HL-60/S4 (cell line): ENCODE measurements around the gene PHYKPL.

Experiments
- in situ Hi-C: fragments of 300-500 bp; cut with MboI; formaldehyde crosslinking; loops from 2 replicates; pipeline ENCODE4 v1.14.3; 2022; ENCODE audit warnings: low sequenced_read_pairs

PHYKPL gene

GRCh38 chr5:178232124-178232919 lies at the start of gene PHYKPL:
TSS of gene PHYKPL (minus strand) at chr5:178232802. CDS start at chr5:178232550, 252 bp downstream.
- in situ Hi-C loops, result loop anchor here (25.0 kb wide), 1 partner anchor 1255 kb away; no protein-coding TSS in a partner anchor

DNA sequence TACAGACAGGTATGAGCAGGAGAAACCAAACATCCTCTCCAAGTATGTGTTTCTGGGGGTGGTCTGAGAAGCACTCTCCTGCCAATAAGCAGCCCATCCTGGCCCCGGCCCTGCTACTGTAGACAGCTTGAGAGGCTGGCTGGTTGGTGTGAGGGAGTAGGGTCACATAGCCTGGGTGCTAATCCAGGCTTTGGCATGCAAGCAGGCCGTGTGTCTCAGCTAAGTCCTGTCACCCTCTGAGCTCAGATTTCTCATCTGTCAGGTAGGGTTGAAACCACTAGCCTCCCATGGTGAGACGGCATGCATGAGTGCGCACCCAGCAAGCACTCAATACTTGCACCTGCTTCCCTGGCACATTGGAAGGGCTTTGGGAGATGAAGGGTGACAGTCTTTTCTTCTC lies 49.8 kb upstream of the PHYKPL start:
- in situ Hi-C loops, result loop anchor here (10.0 kb wide), 1 partner anchor 312 kb away; the partner anchor contains the start of gene COL23A1

DNA sequence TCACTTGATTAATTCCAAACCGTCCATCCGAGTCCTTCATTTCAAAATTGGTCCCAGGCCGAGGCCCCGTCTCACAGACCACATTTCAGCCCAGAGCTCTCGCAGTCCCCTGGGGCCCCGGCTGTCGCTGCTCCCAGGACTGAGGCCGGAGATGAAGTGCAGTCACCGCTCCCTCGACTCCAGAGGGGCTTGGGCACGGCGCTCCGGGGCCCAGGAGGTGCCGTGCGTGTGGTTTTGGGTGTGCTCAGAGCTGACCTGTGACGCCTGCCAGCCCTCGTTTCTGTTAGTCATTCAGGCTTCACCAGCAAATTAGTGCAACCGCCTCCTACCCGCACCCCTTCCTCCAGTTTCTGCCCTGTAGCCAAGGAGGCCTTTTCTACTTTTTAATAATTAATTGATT lies 48.7 kb upstream of the PHYKPL start:
- in situ Hi-C loops, result loop anchor here (10.0 kb wide), 1 partner anchor 313 kb away; the partner anchor contains the start of gene COL23A1

GRCh38 chr5:178280631-178281030 lies 48.0 kb upstream of the PHYKPL start:
- in situ Hi-C loops, result loop anchor here (10.0 kb wide), 1 partner anchor 314 kb away; the partner anchor contains the start of gene COL23A1

GRCh38 chr5:178279723-178280438 lies 47.3 kb upstream of the PHYKPL start:
- in situ Hi-C loops, result loop anchor here (10.0 kb wide), 1 partner anchor 315 kb away; the partner anchor contains the start of gene COL23A1

DNA sequence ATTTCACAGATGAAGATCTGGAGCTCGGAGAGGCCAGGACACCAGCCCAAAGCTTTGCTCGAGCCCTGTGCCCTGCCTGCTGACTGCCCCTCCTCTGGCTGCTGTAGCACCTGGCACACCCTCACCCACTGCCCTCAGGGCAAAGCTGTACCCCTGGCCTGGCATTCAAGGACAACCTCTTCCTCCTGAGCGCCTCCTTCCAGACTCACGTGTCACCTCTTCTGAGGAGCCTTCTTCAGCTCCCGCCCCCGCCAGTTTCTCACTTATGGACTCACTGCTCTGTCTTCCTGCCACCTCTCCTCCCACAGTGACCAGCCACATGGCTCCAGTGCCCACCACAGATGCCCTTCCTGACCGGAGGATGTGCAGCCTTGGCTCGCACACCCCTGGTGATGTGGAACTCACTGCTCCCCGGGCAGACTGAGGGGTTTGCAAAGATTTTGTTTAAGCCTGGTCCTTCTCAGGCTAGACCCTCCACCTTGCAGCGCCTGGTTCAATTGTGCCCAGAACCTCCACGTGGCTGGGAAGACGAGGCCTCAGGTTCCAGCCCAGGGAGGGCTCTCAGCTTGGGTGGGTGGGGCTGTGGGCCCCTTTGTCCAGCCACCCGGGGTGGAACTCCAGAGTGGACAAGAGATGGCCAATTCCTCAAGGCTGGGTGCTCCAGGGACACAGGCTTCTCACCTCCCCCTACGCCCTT lies 46.6 kb upstream of the PHYKPL start:
- in situ Hi-C loops, result no loop called here

- in situ Hi-C loops, result no loop called here
Measured at GRCh38 chr5:178278358-178279023, 45.9 kb upstream of the PHYKPL start.

DNA sequence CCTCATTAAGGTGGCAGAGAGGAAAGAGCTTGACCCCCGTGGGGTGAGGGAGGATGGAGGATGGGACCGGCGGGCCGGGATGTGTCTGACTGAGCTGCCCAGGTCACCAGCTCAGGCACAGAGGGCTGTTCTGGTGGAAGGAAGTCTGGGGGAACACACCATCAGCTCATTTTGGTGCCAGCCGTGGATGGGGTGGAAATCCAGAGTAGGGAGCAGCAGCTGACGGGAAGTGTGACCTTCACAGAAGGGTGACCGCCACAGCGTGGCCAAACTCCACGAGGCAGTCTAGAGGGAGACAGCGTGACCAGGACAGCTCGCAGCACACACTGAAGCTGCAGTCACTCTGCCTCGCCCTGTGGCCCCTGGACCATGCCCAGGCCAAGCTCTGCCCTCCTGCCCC lies 45.3 kb upstream of the PHYKPL start:
- in situ Hi-C loops, result no loop called here

GRCh38 chr5:178277346-178277745 lies 44.7 kb upstream of the PHYKPL start:
- in situ Hi-C loops, result no loop called here

- in situ Hi-C loops, result no loop called here
Measured at GRCh38 chr5:178274781-178275537, 42.4 kb upstream of the PHYKPL start.

GRCh38 chr5:178273665-178274541 lies 41.3 kb upstream of the PHYKPL start:
- in situ Hi-C loops, result no loop called here

GRCh38 chr5:178273041-178273440 lies 40.4 kb upstream of the PHYKPL start:
- in situ Hi-C loops, result no loop called here

DNA sequence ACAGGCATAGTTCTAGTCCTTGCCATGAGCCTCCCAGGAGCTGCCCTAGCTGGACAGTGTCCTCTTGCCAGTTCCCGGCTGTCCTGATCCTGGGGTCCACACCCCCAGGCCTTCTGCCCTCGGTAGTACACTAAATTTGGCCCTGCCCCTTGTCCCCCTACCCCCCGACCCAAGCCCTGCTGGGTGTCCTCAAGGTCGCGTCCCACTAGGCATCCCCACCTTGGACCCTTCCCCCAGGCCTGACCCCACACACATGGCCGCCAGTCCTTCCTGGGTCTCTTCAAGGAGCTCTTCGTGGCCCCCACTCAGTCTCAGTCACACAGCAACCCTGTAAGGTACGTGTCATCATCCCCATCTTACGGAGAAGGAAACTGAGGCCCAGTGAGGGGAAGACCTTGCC lies 40.0 kb upstream of the PHYKPL start:
- in situ Hi-C loops, result no loop called here

DNA sequence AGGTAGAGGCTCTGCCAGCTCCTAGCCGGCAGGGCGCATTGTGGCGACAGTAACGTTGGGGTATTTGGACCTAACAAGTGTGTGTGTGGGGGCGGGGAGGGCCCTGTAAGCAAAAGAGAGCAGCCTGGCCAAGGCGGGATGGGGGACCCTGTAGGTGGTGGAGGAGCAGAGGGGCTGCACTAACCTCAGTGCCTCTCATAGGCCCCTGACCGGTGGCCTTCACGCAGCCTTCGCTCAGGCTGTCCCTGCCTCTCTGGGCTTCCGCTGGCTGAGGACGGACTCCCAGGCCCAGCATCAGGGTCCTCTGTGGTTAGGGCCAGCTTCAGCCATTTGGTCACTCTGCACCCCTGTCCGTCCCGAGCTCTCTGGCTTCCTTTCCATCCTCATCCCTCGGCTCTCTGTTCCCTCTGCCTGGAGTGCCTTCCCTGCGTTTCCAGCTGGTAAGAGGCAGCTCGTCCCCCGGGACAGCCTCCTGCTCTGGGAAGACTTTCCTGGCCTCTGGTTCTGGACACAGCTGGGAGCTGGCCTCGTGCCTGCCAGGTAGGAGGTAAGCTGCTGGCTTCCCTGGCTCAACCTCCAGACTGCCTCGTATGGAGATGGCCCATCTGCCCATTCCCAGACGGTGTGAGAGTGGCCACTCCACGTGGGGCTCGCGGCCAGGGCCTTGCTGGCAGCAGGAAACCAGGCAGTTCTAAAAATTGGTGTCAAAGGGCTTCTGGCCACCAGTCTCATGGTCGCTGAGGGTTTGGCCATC lies 39.3 kb upstream of the PHYKPL start:
- in situ Hi-C loops, result no loop called here

- in situ Hi-C loops, result no loop called here
Measured at GRCh38 chr5:178271231-178271630, 38.6 kb upstream of the PHYKPL start.

GRCh38 chr5:178269499-178269898 lies 36.9 kb upstream of the PHYKPL start:
- in situ Hi-C loops, result no loop called here

- in situ Hi-C loops, result no loop called here
Measured at GRCh38 chr5:178267876-178268275, 35.3 kb upstream of the PHYKPL start.

DNA sequence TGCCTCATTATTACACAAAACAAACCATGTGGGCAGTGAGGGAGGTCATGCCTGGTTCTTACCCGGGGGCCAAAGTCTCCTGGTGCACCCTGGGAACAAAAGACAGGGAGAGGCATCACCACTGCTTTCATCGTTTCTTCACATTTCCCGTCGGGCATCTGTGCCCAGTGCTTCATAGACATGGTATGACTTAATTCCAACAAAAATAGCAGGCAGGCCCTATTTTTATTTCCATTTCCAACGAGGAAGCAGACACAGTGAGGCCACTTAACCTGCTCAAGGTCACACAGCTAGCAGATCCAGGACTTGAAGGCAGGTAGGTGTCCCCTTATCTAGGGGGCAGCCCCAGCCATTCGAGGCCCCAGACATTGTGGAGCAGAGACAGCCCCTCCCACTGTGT lies 34.6 kb upstream of the PHYKPL start:
- in situ Hi-C loops, result no loop called here
